RWPE2 (cell line): ENCODE results near the gene ARHGAP8.
A peak's percentile ranks its signal among the peaks of the same experiment; 100 is the strongest.

Experiments used
- ATAC-seq: fragments of 200-7000 bp; cut with Tn5 transposase; 3 replicates; pipeline ENCODE4 v1.9.1; 2021; ENCODE audit warnings: low read depth
- DNase-seq: peaks from one replicate; pipeline ENCODE4 v3.0.0-alpha.2; 2020; ENCODE audit warnings: low spot score
- H3K27ac ChIP-seq: fragments of 450-650 bp; 2 replicates; pipeline ENCODE4 v1.5.1; 2017; ENCODE audit warnings: mild to moderate bottlenecking; ENCODE audit not compliant: poor library complexity, severe bottlenecking
- H3K27me3 ChIP-seq: fragments of 250-450 bp; sonication (Bioruptor Pico); 2 replicates; pipeline ENCODE4 v1.5.1; 2021; ENCODE audit warnings: mild to moderate bottlenecking, moderate library complexity; ENCODE audit not compliant: insufficient read depth, poor library complexity, severe bottlenecking
- H3K36me3 ChIP-seq: fragments of 250-450 bp; sonication (Bioruptor Pico); 2 replicates; pipeline ENCODE4 v1.5.1; 2020; ENCODE audit warnings: low read depth, mild to moderate bottlenecking, moderate library complexity
- H3K4me1 ChIP-seq: fragments of 250-450 bp; sonication (Bioruptor Pico); 2 replicates; pipeline ENCODE4 v1.5.1; 2021; ENCODE audit warnings: mild to moderate bottlenecking, moderate library complexity; ENCODE audit not compliant: insufficient read depth, poor library complexity, severe bottlenecking
- H3K4me3 ChIP-seq: fragments of 250-450 bp; sonication (Bioruptor Pico); 2 replicates; pipeline ENCODE4 v1.5.1; 2021; ENCODE audit warnings: mild to moderate bottlenecking, moderate library complexity; ENCODE audit not compliant: severe bottlenecking
- H3K9me3 ChIP-seq: fragments of 250-450 bp; sonication (Bioruptor Pico); 2 replicates; pipeline ENCODE4 v1.5.1; 2021; ENCODE audit warnings: mild to moderate bottlenecking, moderate library complexity; ENCODE audit not compliant: severe bottlenecking
- CTCF ChIP-seq: fragments of 450-650 bp; IDR thresholded peaks from one replicate; pipeline ENCODE4 v1.5.1; 2017; ENCODE audit warnings: mild to moderate bottlenecking, moderate library complexity; ENCODE audit not compliant: poor library complexity, severe bottlenecking

The ARHGAP8 gene

DNA sequence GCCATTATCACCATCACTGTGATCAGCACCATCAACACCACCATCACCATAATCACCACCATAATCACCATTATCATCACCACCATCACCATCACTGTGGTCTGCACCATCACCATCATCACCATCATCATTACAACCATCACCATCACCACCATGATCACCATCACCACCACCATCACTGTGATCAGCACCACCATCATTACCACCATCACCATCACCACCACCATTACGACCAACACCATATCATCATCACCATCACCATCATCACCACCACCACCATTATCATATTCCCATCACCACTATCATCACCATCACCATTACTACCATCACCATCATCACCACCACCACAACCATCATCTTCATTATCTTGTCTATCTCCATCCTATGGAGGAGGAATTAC lies 132.2 kb downstream of the ARHGAP8 start:
- H3K9me3 ChIP-seq: no peaks in the 10 kb centered on the region
- H3K27me3 ChIP-seq: no peaks in the 10 kb centered on the region
- DNase-seq: no peak
- H3K36me3 ChIP-seq: no peaks in the 10 kb centered on the region
- H3K4me1 ChIP-seq: no peaks in the 10 kb centered on the region
- no peak for ATAC-seq
- no peak overlapping the region for H3K27ac ChIP-seq
- H3K4me3 ChIP-seq: no peak overlapping the region
- TF ChIP-seq CTCF: no peak

DNA sequence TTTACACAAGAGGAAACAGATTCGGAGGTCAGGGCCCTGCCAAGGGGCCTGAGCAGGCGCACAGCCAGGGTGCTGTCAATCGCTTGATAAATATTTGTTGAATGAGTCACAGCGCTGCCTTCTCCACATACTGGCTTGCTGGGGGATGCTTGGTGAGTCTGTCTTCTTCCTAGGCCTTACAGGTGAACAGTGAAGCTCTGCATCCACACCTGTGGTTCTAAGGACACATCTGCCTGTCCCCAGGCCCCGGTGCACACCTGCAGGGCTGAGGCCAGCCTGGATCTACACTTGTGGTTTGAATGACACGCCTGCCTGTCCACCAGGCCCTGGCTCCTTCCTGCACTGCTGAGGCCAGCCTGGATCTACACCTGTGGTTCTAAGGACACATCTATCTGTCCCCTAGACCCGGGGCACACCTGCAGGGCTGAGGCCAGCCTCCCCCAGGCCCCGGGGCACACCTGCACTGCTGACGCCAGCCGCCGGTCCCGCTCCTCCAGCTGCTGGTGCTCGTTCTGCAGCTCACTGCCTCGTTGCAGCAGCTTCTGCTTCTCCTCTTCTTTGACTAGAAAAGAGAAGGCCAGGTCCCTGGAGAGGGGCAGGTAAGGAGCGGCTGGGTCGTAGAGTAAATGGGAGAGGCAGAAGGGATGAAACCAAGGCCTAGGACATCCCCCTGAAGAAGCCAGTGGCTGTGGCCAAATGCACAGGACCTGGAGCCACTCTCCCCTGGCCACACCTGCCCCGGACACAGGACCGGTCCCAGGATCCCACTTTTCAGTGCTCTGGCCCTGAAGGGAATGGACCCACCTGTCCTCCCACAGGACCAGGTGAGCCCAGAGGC lies 132.8 kb downstream of the ARHGAP8 start:
- H3K9me3 ChIP-seq: no peaks in the 10 kb centered on the region
- no peaks in the 10 kb centered on the region for H3K4me1 ChIP-seq
- H3K27ac ChIP-seq: no peak overlapping the region
- no peak for TF ChIP-seq CTCF
- H3K36me3 ChIP-seq: no peaks in the 10 kb centered on the region
- DNase-seq (no peak), ATAC-seq (peak; percentile 57; the same call in 1 of the 3 replicates)
- H3K27me3 ChIP-seq: no peaks in the 10 kb centered on the region
- H3K4me3 ChIP-seq: no peak overlapping the region

DNA sequence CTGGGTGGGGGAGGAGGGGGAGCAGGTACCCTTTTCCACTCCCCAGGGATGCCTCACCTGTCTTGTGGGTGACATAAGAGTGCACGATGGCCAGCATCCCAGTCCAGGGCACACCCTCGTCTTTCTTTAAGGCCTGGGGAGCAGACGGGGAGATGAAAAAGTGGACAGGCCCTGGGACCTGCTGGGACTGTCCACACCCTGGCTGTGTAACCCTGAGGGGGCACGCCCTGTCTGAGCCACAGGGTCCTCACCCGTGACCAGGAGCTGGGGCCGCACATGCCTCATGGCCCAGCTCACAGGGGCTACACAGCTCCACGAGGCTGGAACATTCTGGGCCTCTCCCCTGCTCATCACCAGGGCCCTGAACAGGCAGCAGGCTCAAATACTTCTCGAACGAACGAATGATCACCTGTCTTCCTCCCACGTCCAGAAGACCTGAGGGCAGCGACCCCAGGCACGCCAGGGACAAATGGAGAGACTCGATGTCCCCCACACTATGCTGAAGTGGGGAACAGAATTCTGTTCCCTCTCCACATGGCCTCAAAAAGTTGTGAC lies 133.5 kb downstream of the ARHGAP8 start:
- ATAC-seq (no peak), DNase-seq (no peak)
- Histone ChIP-seq H3K36me3 (no peaks in the 10 kb centered on the region), H3K27me3 (no peaks in the 10 kb centered on the region), H3K4me1 (no peaks in the 10 kb centered on the region), H3K9me3 (no peaks in the 10 kb centered on the region), H3K4me3 (no peak overlapping the region), H3K27ac (no peak overlapping the region)
- TF ChIP-seq CTCF: no peak

DNA sequence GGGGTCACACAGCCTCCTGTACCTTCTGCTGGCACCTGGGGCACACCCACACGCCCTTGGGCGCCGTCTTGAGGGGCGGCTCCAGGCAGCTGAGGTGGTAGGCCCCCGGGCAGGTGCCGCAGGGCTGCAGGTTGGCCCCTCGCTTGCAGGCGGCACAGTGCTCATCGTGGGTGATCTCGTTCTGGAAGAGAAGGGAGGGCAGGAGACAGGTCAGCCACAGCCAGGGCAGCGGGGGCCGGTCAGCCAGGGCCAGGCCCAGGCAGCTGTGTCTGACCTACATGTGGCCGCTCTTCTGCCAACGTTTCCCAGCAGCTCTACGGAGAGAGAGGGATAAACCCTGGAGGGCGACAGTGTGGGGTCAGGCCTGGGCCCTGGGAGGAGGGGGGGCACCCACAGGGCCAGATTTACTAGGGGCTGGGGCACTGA lies 135.6 kb downstream of the ARHGAP8 start:
- Histone ChIP-seq H3K9me3 (no peaks in the 10 kb centered on the region), H3K27me3 (no peaks in the 10 kb centered on the region), H3K36me3 (no peaks in the 10 kb centered on the region), H3K4me1 (no peaks in the 10 kb centered on the region), H3K4me3 (no peak overlapping the region), H3K27ac (no peak overlapping the region)
- no peak for ATAC-seq
- no peak for TF ChIP-seq CTCF
- DNase-seq: no peak
